ENCODE data around the gene SPTSSB.

DNA sequence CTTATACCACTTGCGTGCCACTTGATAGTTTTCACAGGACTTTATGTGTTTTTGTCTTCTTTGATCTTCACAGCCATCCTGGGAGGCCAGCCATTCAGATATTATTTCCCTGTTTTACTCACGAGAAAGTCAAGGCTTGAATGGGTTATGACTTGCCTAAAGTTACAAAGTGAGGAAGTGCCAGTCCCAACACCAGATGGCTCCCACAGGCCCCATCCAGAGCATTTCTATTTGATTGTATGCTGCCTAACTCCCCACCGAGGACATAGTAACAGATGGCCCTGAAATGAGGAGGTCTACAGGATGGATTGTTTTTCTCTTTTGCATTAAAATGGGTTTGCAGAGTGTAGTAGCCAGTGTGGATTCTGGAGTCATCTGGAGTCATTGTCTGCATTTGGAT, 74.5 kb downstream of the SPTSSB start:
- TF ChIP-seq, protein P1, sequence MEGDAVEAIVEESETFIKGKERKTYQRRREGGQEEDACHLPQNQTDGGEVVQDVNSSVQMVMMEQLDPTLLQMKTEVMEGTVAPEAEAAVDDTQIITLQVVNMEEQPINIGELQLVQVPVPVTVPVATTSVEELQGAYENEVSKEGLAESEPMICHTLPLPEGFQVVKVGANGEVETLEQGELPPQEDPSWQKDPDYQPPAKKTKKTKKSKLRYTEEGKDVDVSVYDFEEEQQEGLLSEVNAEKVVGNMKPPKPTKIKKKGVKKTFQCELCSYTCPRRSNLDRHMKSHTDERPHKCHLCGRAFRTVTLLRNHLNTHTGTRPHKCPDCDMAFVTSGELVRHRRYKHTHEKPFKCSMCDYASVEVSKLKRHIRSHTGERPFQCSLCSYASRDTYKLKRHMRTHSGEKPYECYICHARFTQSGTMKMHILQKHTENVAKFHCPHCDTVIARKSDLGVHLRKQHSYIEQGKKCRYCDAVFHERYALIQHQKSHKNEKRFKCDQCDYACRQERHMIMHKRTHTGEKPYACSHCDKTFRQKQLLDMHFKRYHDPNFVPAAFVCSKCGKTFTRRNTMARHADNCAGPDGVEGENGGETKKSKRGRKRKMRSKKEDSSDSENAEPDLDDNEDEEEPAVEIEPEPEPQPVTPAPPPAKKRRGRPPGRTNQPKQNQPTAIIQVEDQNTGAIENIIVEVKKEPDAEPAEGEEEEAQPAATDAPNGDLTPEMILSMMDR (IDR thresholded peaks at IDR 0.05) = no peak
- TF ChIP-seq POLR2A (IDR thresholded peaks at IDR 0.05) = no peak

Measured in lower leg skin (tissue), 3 donors.